ENCODE measurements around the gene YY1AP1. TPM values are rescaled to one million over a fixed set of nuclear protein-coding genes. Genes with fewer than 3 reads are reported as not detected.

YY1AP1 gene
- total RNA-seq, 1 experiment from 2014 or later: 57.5 TPM

- H2BK120ac ChIP-seq (ENCODE audit: low read depth, low read length, poor library complexity, severe bottlenecking): no peak overlapping the region
- no peak overlapping the region for H4K5ac ChIP-seq (ENCODE audit: insufficient read length, low read depth, low read length)
- no peak overlapping the region for H2AFZ ChIP-seq (ENCODE audit: low read length)
- no peak overlapping the region for H3K4ac ChIP-seq (ENCODE audit: low read depth, low read length)
- H3K4me3 Mint-ChIP-seq: no peak overlapping the region
- H3K27me3 ChIP-seq (ENCODE audit: insufficient read depth, low read length): no peaks in the 10 kb centered on the region
- no peak overlapping the region for H3T11ph ChIP-seq (ENCODE audit: low read length)
- WGBS (ENCODE audit: extremely low coverage, insufficient read length, low lambda C conversion rate): no CpG with 5 or more reads among the region's 3 CpGs
- no peaks in the 10 kb centered on the region for H4K20me1 ChIP-seq (ENCODE audit: control insufficient read depth, insufficient read depth, insufficient read length)
- H4K8ac ChIP-seq (replicated peaks; ENCODE audit: insufficient read length, low read depth, low read length): no peak overlapping the region
- no peak overlapping the region for H3K18ac ChIP-seq (ENCODE audit: insufficient read length, low read depth, low read length)
- no peak overlapping the region for H2BK12ac ChIP-seq (ENCODE audit: insufficient read length, low read depth, low read length)
- H3K56ac ChIP-seq (ENCODE audit: insufficient read length, low read depth, low read length): no peak overlapping the region
- no peak overlapping the region for H2BK20ac ChIP-seq (ENCODE audit: low read depth, low read length, poor library complexity, severe bottlenecking)
- no peak overlapping the region for H3K27ac ChIP-seq (ENCODE audit: insufficient read length, low read depth, low read length)
- H3K79me1 ChIP-seq (ENCODE audit: insufficient read depth, low read depth, low read length, poor library complexity, severe bottlenecking): no peaks in the 10 kb centered on the region
- no peak overlapping the region for H3K27ac Mint-ChIP-seq
- H2BK15ac ChIP-seq (ENCODE audit: low read depth, low read length): no peak overlapping the region
- peaks cover 8 to 13% of the 10 kb centered on the region in 2 experiments for H3K4me1 Mint-ChIP-seq
- peaks cover 6% of the 10 kb centered on the region for H3K9me3 ChIP-seq (ENCODE audit: control insufficient read depth, low read depth, low read length)
- no peak overlapping the region for H2AK5ac ChIP-seq (ENCODE audit: insufficient read length, low read length)
- no peaks in the 10 kb centered on the region for H3K23me2 ChIP-seq (ENCODE audit: insufficient read length, low read depth, low read length, poor library complexity, severe bottlenecking)
- no peak overlapping the region for H2BK5ac ChIP-seq (ENCODE audit: insufficient read length, low read length)
- H3K9ac ChIP-seq (ENCODE audit: extremely low read depth, insufficient read length, low read length): no peak overlapping the region
- no peak overlapping the region for H3K14ac ChIP-seq (ENCODE audit: insufficient read depth, low read length)
- peaks cover 0 to 5% (median 2%) of the 10 kb centered on the region in 3 experiments; a peak in 3 of 7 replicates for H3K36me3 Mint-ChIP-seq (ENCODE audit: insufficient read depth in 1 of 3, low read depth in 3 of 3)
- no peak overlapping the region for H4K91ac ChIP-seq (ENCODE audit: insufficient read length, low read depth, low read length)
- DNase-seq: no peak
- no peak for TF ChIP-seq CTCF (conservative IDR thresholded peaks at IDR 0.05)
- peaks cover 2 to 6% of the 10 kb centered on the region in 2 experiments; a peak in 1 of 5 replicates for H3K9me3 Mint-ChIP-seq
- no peaks in the 10 kb centered on the region for H3K4me1 ChIP-seq (ENCODE audit: insufficient read depth, low read length)
- H3K4me2 ChIP-seq (ENCODE audit: insufficient read depth, insufficient read length, low read length): no peak overlapping the region
- H3K79me2 ChIP-seq (ENCODE audit: insufficient read depth, low read length): no peaks in the 10 kb centered on the region
- peaks cover 4% of the 10 kb centered on the region for H3K27me3 Mint-ChIP-seq (ENCODE audit: low read depth)
- no peak overlapping the region for H3K23ac ChIP-seq (ENCODE audit: insufficient read length, low read depth, low read length)
Observed at GRCh38 chr1:155652951-155653350, 35.6 kb downstream of the YY1AP1 start.

All from H9 (cell line).